Right kidney (tissue), 1 donor: ENCODE data around the gene DRG1.
"Not testable (repeated sequence)": the region's sequence is repeated elsewhere in the genome, so short reads cannot be mapped to it uniquely, and the experiment has no call there.

Experiments used
- DNase-seq: peaks from one replicate; pipeline ENCODE4 v3.0.0-alpha.2; 2016

Gene DRG1

GRCh38 chr22:31440681-31441080 lies 41.3 kb downstream of the DRG1 start:
- DNase-seq = no peak

GRCh38 chr22:31441652-31442051 lies 42.2 kb downstream of the DRG1 start:
- no peak for DNase-seq

DNA sequence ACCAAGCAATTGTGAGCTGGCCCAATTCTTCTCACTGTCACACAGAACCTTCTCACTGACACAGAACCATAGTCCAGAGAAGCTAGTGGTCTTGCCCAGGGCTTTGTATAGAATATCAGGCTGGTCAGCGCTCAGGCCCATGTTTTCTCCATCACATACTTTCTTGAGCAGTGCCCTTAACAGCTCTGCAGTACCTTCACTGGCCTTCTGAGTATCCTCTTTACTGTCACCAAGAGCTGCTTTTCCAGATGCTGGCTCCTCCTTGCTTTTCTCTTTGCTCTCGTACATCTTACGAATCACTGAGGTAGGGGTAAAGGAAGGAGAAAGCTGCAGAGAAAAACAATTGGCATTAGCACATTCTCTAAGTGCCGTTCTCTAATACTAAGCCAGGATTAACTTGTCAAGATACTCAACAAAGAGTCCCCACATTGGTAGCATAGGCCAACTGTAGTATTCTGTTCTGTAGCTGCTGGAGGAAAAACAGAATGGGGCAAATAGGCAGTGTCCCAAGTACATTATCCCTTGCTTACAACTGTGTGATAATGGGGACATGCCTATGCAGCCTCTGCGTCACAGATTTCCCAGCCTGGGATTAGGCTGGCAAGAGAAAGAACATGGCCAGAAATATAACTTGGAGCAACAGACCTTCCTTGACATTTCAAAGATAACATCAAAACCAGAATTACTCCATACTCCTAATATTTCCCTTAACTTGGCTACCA lies 43.5 kb downstream of the DRG1 start:
- no peak for DNase-seq

DNA sequence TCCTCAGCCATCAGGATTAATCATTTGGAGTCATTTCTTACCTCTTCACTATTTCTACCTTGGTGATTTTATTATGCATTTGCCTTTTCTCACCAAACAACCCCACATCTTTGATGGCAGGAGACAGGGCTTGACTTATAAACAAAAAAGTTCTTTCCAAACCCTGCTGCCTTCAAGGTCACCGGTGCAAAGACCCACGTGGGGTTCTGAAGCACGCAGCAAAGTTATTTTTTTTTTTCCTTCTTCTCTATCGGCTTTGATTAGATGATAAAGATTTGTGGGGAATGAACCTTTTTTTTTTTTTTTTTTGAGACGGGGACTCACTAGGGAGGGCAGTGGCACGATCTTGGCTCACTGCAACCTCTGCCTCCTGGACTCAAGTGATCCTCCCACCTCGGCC lies 44.1 kb downstream of the DRG1 start:
- no peak for DNase-seq

GRCh38 chr22:31445642-31446041 lies 46.2 kb downstream of the DRG1 start:
- no peak for DNase-seq

- no peak for DNase-seq
Observed at GRCh38 chr22:31446208-31446607, 46.8 kb downstream of the DRG1 start.

- DNase-seq = no peak
Observed at GRCh38 chr22:31446767-31447166, 47.4 kb downstream of the DRG1 start.

DNA sequence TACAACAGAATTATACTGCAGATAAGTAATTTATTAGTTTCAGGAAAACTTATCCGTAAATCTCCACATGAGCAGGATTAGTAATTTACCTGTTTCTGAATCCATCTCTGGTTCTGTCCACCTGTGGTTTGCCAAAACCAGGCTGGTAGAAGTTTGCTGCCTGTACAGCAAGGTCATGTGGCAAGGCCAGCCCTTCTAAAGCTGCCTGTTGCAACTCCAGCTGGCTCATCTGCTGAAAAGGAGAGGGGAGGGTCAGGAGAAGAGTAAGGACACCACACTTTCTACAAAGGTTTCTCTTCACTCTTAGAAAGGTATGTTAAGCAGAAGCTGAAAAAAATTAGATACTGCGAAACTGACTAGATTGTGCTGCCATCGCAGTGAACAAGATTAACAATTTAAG lies 47.9 kb downstream of the DRG1 start:
- DNase-seq = no peak

DNA sequence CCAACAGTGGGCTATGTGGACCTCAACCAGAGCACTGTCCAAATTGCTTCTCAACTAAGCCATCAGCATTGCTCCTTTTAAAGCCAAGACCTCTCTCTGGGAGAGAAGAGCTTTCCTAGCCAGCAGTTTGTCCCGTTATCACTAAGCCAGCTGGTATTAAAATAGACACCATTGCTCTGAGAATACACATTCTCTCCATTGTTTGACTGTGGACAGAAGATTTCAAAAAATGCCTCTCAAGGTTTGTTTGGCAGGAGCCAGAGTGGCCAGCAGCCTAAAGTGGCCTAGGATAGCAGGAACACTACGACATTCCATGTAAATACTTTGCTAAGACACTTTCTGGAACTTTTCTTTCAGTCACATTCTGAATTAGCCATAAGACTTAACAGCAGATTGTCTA lies 49.0 kb downstream of the DRG1 start:
- DNase-seq = no peak

DNA sequence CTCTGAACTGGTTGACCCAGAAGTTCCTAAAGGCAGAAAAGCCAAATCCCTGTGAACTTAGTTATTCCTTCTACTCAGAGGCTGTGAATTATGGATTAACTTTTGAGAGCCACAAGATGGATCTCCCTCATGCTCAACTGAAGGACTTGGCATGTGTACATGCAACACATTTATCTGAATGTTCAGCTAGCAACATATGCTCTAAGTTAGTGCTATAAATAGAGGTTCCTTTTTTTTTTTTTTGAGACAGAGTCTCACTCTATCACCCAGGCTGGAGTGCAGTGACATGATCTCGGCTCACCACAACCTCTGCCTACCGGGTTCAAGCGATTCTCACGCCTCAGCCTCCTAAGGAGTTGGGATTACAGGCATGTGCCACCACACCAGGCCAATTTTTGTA lies 50.1 kb downstream of the DRG1 start:
- DNase-seq = no peak

GRCh38 chr22:31451709-31452571 lies 52.5 kb downstream of the DRG1 start:
- DNase-seq = no peak

DNA sequence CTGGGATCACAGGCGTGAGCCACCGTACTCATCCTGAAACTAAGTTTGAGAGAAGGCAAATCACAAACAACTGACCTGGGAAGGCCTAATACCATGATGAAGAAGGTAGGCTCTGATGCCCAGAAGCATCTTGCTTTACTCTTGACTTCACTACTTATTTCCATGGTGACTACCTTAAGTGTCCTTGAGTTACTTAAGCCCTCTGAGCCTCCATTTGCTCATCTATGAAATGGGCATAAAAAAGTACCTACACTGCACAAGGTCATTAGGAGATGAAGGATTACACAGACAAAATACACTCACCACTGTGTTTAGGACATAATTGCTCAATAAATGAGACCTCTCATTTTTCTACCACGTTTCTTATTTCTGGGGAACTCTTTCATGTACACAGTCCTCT lies 62.3 kb downstream of the DRG1 start:
- DNase-seq = no peak

DNA sequence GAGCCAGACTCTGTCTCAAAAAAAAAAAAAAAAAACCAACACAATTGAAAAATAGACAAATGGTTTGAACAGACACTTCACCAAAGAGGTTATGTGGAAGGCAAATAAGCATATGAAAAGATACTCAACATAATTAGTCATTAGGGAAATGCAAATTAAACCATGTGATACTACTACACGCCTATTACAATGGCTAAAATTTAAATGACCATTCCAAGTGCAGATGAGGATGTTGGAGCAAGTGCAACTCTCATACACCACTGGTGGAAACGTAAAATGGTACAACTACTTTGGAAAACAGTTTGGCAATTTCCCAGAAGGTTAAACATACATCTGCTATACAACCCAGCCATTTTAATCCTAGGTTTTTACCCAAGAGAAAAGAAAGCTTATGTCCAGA lies 65.9 kb downstream of the DRG1 start:
- DNase-seq = no peak

DNA sequence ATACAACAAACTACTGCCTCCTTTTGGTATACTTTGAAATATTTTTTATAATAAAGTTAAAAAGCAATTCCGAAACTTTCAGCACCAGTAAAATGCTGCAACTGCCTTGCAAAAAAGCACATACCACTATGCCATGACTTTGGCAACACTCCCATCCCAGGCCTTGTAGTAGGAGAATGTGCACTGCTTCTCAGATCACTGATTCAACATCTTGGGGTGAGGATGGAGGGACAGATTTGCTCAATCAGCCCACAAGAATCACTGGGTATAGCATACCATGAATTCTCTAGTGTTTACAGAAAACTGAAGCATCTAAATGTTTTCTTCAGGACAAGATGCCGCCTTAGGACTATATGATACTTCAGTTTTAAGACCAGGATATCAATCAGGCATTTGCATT lies 75.3 kb downstream of the DRG1 start:
- DNase-seq = no peak

DNA sequence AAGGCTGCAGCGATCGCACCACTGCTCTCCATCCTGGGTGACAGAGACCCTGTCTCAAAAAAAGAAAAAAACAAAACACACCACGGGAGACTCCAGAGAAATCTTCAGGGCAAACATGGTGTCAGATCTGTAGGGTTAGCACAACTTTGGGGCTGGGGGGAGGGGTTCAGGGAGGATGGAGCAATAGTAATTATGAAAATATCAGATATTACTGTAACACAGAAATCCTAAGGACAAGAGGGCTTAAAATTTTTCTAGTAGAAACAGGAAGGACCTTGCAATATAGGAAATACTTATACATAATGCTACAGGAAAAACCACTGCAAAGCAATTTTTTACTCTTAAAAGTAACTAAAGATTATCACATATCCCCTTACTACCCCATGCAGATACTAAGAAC lies 76.4 kb downstream of the DRG1 start:
- DNase-seq = no peak

DNA sequence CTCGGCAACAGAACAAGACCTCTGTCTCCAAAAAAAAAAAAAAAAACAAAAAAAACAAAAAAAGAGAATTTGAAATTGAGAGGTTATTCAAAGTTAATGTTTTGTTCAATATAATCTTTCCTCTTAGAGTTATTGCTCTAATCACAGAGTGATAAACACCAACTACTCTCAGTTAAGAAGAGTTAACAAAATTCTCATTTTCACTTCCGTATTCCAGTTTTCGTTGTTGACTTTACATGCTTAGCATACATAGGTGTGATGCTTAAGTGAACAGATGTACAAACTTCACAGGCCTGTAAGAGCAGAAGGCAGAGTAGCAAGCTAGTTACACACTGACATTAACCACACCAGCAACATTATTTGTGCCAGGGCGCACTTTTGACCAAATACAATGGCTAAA lies 77.9 kb downstream of the DRG1 start:
- no peak for DNase-seq

GRCh38 chr22:31481129-31481528 lies 81.7 kb downstream of the DRG1 start:
- no peak for DNase-seq

DNA sequence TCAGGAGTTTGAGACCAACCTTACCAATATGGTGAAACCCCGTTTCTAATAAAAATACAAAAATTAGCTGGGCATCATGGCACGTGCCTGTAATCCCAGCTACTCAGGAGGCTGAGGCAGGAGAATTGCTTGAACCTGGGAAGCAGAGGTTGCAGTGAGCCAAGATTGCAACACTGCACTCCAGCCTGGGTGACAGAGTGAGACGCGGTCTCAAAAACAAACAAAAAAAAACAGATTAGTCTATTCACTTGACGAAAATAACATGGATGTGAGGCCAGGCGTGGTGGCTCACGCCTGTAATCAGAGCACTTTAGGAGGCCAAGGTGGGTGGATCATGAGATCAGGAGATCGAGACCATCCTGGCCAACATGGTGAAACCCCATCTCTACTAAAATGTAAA lies 83.1 kb downstream of the DRG1 start:
- DNase-seq = not testable (repeated sequence)
